Gastroesophageal sphincter (tissue), 4 donors: Measurements from ENCODE around the gene PRKCSH. TPM values are rescaled to one million over a fixed set of nuclear protein-coding genes. Genes with fewer than 3 reads are reported as not detected.

Experiments used
- ATAC-seq: fragments of 150-250 bp; one replicate; pipeline ENCODE4 v1.9.1; 2016; ENCODE audit warnings: mild to moderate bottlenecking, moderate library complexity
- H3K27ac ChIP-seq, 4 donors: fragments of 200-600 bp; sonication (generic) in 3 of 4; 1 replicate in 3 of 4; 2 replicates in 1 of 4; pipeline ENCODE4 v1.5.1; 2016 to 2019
- H3K27me3 ChIP-seq: fragments of 200-600 bp; sonication (generic); one replicate; pipeline ENCODE4 v1.5.1; 2019
- H3K36me3 ChIP-seq, 2 donors: fragments of 200-600 bp; sonication (generic); one replicate each; pipeline ENCODE4 v1.5.1; 2019; ENCODE audit warnings: control low read depth in 1 of 2
- H3K4me1 ChIP-seq, 3 donors: fragments of 200-600 bp; sonication (generic); 1 replicate in 2 of 3; 2 replicates in 1 of 3; pipeline ENCODE4 v1.5.1; 2016 to 2019; ENCODE audit warnings: control low read depth in 2 of 3
- H3K4me3 ChIP-seq, 2 donors: fragments of 200-600 bp; sonication (generic); one replicate each; pipeline ENCODE4 v1.5.1; 2019; ENCODE audit warnings: mild to moderate bottlenecking in 1 of 2, moderate library complexity in 1 of 2
- H3K9me3 ChIP-seq, 3 donors: fragments of 200-600 bp; sonication (generic); one replicate each; pipeline ENCODE4 v1.5.1; 2017 to 2019; ENCODE audit warnings: control low read depth in 2 of 3
- EP300 ChIP-seq: sonication (generic); formaldehyde crosslinking; IDR thresholded peaks from one replicate; pipeline ENCODE4 v1.6.1; 2017; ENCODE audit warnings: antibody characterized with exemption, mild to moderate bottlenecking
- POLR2A ChIP-seq, 2 donors: fragments of 450-650 bp; IDR thresholded peaks; one replicate each; pipeline ENCODE4 v1.6.1; 2017; ENCODE audit warnings: antibody characterized with exemption in 2 of 2, mild to moderate bottlenecking in 2 of 2, moderate library complexity in 1 of 2
- POLR2AphosphoS5 ChIP-seq: sonication (generic); formaldehyde crosslinking; IDR thresholded peaks from one replicate; pipeline ENCODE4 v1.6.1; 2017; ENCODE audit warnings: antibody characterized with exemption
- WGBS, 2 donors: methylation state at CpG; one replicate each; pipeline ENCODE4 v1.1.5; 2018; ENCODE audit warnings: low coverage in 1 of 2; 5-methylcytosine and 5-hydroxymethylcytosine counted together
- small RNA-seq, 4 donors: library from RNA; depleted of rRNA; stranded (forward); fragments of <200 nt; gene quantifications; one replicate each; pipeline ENCODE3, GENCODE V24; 2016
- total RNA-seq, 4 donors: library from RNA; depleted of rRNA; stranded (reverse); fragments of >200 nt; gene quantifications; one replicate each; pipeline ENCODE4 v1.1.0, GENCODE V29; 2016
- TF ChIP-seq, protein P1 (sequence below), 4 experiments: fragments of 200-600 bp in 2 of 4; fragments of 450-650 bp in 2 of 4; sonication (generic) in 1 of 4; IDR thresholded peaks; one replicate each; pipeline ENCODE4 v1.5.1; 2017 to 2019; ENCODE audit warnings: antibody characterized with exemption in 4 of 4, mild to moderate bottlenecking in 2 of 4, moderate library complexity in 2 of 4

Gene PRKCSH
- total RNA-seq, 4 donors from 2014 or later: 72.8 to 112 (median 85.8) TPM

DNA sequence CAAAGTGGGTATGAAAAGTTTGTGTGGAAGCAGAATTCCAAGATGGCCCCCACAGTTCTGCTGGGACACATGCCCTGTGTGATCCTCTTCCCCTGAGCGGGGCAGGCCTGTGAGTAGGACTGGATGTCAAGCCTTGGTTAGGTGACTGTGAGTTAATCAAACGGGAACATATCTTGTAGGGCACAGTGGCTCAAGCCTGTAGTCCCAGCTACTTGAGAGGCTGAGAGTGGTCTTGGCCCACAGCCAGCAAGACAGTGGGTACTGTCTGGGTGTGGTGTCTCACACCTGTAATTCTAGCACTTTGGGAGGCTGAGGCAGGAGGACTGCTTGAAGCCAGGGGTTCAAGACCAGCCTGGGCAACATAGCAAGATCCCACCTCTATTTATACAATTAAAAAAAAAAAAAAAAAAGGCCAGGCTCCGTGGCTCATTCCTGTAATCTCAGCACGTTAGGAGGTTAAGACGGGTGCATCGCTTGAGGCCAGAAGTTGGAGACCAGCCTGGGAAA lies 63.8 kb downstream of the PRKCSH start:
- no peaks in the 10 kb centered on the region for H3K27me3 ChIP-seq
- no peaks in the 10 kb centered on the region for H3K9me3 ChIP-seq
- H3K4me1 ChIP-seq: peaks cover 0 to 5% (median 0%) of the 10 kb centered on the region in 3 donors
- no peak overlapping the region for H3K4me3 ChIP-seq
- no peak for ATAC-seq
- peaks cover 0 to 64% of the 10 kb centered on the region in 2 donors for H3K36me3 ChIP-seq
- H3K27ac ChIP-seq: no peak overlapping the region
- 95 to 100% methylated on average over 2 to 4 of the region's 6 CpGs for WGBS, 2 donors
- TF ChIP-seq POLR2AphosphoS5: no peak
- no peak for TF ChIP-seq EP300
- no peak for TF ChIP-seq POLR2A (IDR thresholded peaks at IDR 0.05)
- TF ChIP-seq, protein P1, sequence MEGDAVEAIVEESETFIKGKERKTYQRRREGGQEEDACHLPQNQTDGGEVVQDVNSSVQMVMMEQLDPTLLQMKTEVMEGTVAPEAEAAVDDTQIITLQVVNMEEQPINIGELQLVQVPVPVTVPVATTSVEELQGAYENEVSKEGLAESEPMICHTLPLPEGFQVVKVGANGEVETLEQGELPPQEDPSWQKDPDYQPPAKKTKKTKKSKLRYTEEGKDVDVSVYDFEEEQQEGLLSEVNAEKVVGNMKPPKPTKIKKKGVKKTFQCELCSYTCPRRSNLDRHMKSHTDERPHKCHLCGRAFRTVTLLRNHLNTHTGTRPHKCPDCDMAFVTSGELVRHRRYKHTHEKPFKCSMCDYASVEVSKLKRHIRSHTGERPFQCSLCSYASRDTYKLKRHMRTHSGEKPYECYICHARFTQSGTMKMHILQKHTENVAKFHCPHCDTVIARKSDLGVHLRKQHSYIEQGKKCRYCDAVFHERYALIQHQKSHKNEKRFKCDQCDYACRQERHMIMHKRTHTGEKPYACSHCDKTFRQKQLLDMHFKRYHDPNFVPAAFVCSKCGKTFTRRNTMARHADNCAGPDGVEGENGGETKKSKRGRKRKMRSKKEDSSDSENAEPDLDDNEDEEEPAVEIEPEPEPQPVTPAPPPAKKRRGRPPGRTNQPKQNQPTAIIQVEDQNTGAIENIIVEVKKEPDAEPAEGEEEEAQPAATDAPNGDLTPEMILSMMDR (IDR thresholded peaks at IDR 0.05): no peak

DNA sequence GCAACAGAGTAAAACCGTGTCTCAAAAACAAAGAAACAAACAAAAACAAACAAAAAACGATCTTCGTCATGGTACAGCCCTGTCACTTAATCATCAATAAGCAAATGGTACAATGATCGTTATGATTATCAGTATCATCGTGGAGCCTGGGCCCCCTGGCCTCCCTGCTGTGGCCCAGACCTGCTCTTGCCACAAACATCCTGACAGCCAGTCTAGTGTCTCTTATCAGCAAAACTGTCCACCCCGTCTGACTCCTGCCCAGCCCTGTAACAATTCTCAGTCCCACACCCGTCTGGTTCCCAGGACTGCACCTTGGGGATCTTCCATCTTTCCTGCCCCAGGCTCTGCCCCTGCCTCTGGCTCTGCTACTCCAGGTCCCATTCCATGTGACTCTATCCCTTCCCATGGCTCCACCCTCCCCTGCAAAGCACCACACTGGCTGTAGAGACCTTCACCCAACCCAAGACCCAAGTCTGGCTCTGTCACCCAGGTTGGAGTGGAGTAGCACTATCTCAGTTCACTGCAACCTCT lies 64.5 kb downstream of the PRKCSH start:
- WGBS, 2 donors: 51 to 94% methylated on average over 2 to 6 of the region's 7 CpGs
- Histone ChIP-seq H3K27ac (no peak overlapping the region), H3K27me3 (no peaks in the 10 kb centered on the region), H3K36me3 (peaks cover 0 to 57% of the 10 kb centered on the region in 2 donors), H3K4me1 (peaks cover 0 to 12% (median 0%) of the 10 kb centered on the region in 3 donors), H3K4me3 (no peak overlapping the region), H3K9me3 (no peaks in the 10 kb centered on the region)
- ATAC-seq: no peak
- no peak for TF ChIP-seq EP300
- no peak for TF ChIP-seq POLR2AphosphoS5
- no peak for TF ChIP-seq POLR2A (IDR thresholded peaks at IDR 0.05)
- TF ChIP-seq, protein P1 (IDR thresholded peaks at IDR 0.05): no peak

Small RNA genes within 50 kb of the gene (small RNA-seq; reads per million reads assigned to genes)
- gene MIR7974 (0 to 0.13 (median 0) reads per million in 4 donors), gene RF00019 (0 reads per million in 4 donors)

Other genes starting within 250 kb of the PRKCSH start
- 1,000 to 10,000 TPM in 3 of 4 donors, 100 to 1,000 TPM in 1; 913 to 1,808 (median 1,065) TPM for gene KANK2, start 238.1 kb upstream of the PRKCSH start, total RNA-seq
- gene ANGPTL8, start 196.0 kb upstream of the PRKCSH start, total RNA-seq: 1 to 10 TPM in 1 of 4 donors, not detected in 3; 2.0 TPM
- 10 to 100 TPM; 18.5 to 43.1 (median 29.1) TPM for gene DOCK6, start 173.1 kb upstream of the PRKCSH start, total RNA-seq
- not detected for gene TSPAN16, start 139.5 kb upstream of the PRKCSH start, total RNA-seq
- gene RAB3D, start 96.0 kb upstream of the PRKCSH start, total RNA-seq: 10 to 100 TPM; 21.5 to 43.7 (median 28.0) TPM
- gene TMEM205, start 89.4 kb upstream of the PRKCSH start, total RNA-seq: 100 to 1,000 TPM; 165 to 262 (median 210) TPM
- 10 to 100 TPM in 3 of 4 donors, 1 to 10 TPM in 1; 6.6 to 30.0 (median 19.0) TPM for gene CCDC159, start 89.1 kb upstream of the PRKCSH start, total RNA-seq
- gene PLPPR2, start 80.2 kb upstream of the PRKCSH start, total RNA-seq: 10 to 100 TPM; 20.5 to 57.7 (median 44.9) TPM
- 1 to 10 TPM in 2 of 4 donors, under 1 TPM in 2; 0.62 to 2.6 (median 1.0) TPM for gene SWSAP1, start 61.0 kb upstream of the PRKCSH start, total RNA-seq
- gene EPOR, start 51.3 kb upstream of the PRKCSH start, total RNA-seq: 1 to 10 TPM in 3 of 4 donors, under 1 TPM in 1; 0.62 to 5.1 (median 2.7) TPM
- gene RGL3, start 16.3 kb upstream of the PRKCSH start, total RNA-seq: 1 to 10 TPM in 2 of 4 donors, under 1 TPM in 2; 0.25 to 3.7 (median 1.3) TPM
- 1 to 10 TPM in 1 of 4 donors, under 1 TPM in 1, not detected in 2; 0.27 to 1.4 TPM for gene ODAD3, start 514 bp upstream of the PRKCSH start, total RNA-seq
- gene ELAVL3, start 45.4 kb downstream of the PRKCSH start, total RNA-seq: 1 to 10 TPM in 1 of 4 donors, under 1 TPM in 2, not detected in 1; 0.04 to 3.3 (median 0.27) TPM
- 10 to 100 TPM in 2 of 4 donors, 1 to 10 TPM in 2; 5.1 to 20.4 (median 10.6) TPM for gene ZNF653, start 70.2 kb downstream of the PRKCSH start, total RNA-seq
- gene ECSIT, start 93.5 kb downstream of the PRKCSH start, total RNA-seq: 10 to 100 TPM; 50.1 to 88.3 (median 65.2) TPM
- 1,000 to 10,000 TPM; 2,283 to 3,774 (median 3,072) TPM for gene CNN1, start 103.2 kb downstream of the PRKCSH start, total RNA-seq
- 10 to 100 TPM; 19.1 to 49.4 (median 32.0) TPM for gene ELOF1, start 123.6 kb downstream of the PRKCSH start, total RNA-seq
- 10 to 100 TPM in 2 of 4 donors, 1 to 10 TPM in 2; 4.4 to 12.0 (median 9.8) TPM for gene ACP5, start 142.0 kb downstream of the PRKCSH start, total RNA-seq
- 10 to 100 TPM in 3 of 4 donors, 1 to 10 TPM in 1; 9.6 to 18.0 (median 10.4) TPM for gene ZNF627, start 161.8 kb downstream of the PRKCSH start, total RNA-seq